PC-3 (cell line): ENCODE results near the gene EPHA2. TPM values are rescaled to one million over a fixed set of nuclear protein-coding genes. Genes with fewer than 3 reads are reported as not detected.
A peak's percentile ranks its signal among the peaks of the same experiment; 100 is the strongest.

ENCODE experiments used
- ATAC-seq: fragments of 200-7000 bp; cut with Tn5 transposase; 2 replicates; pipeline ENCODE4 v1.9.1; 2020; ENCODE audit warnings: mild to moderate bottlenecking, moderate library complexity
- BruUV-seq: library from RNA; stranded (reverse); fragments of 400-500 nt; replicated peaks from 2 replicates; lab custom pipeline; 2021; lab: Mats Ljungman, UMichigan
- CTCF ChIA-PET: fragments of 300-600 bp; sonication (Branson Sonifier 250); formaldehyde crosslinking; loops from one replicate; lab custom pipeline; 2022; ENCODE audit warnings: antibody characterized with exemption; lab: Charles Lee
- POLR2A ChIA-PET: fragments of 300-600 bp; sonication (Branson Sonifier 250); formaldehyde crosslinking; loops from one replicate; lab custom pipeline; 2022; ENCODE audit warnings: antibody characterized with exemption; ENCODE audit not compliant: unreplicated experiment; lab: Charles Lee
- DNase-seq: peaks from one replicate; pipeline ENCODE4 v3.0.0-alpha.2; 2015
- H2AFZ ChIP-seq: fragments of 300-600 bp; sonication (generic); 2 replicates; pipeline ENCODE4 v1.6.0; 2016; ENCODE audit warnings: antibody characterized with exemption, low read length
- H3F3A ChIP-seq: fragments of 300-600 bp; sonication (generic); one replicate; pipeline ENCODE4 v1.6.0; 2017; ENCODE audit warnings: antibody characterized with exemption, low read length, control low read depth, mild to moderate bottlenecking; ENCODE audit not compliant: unreplicated experiment
- H3K27ac ChIP-seq: fragments of 300-600 bp; sonication (generic); 2 replicates; pipeline ENCODE4 v1.5.1; 2016; ENCODE audit warnings: mild to moderate bottlenecking, low read length
- H3K27me3 ChIP-seq: fragments of 300-600 bp; sonication (generic); 2 replicates; pipeline ENCODE4 v1.6.1; 2016; ENCODE audit warnings: low read length, mixed read lengths
- H3K36me3 ChIP-seq: fragments of 300-600 bp; sonication (generic); 2 replicates; pipeline ENCODE4 v1.6.1; 2016; ENCODE audit warnings: low read depth, mixed run types, low read length, mixed read lengths
- H3K4me1 ChIP-seq: fragments of 300-600 bp; sonication (generic); 2 replicates; pipeline ENCODE4 v1.5.1; 2016; ENCODE audit warnings: low read length; ENCODE audit not compliant: insufficient read depth
- H3K4me2 ChIP-seq: fragments of 300-600 bp; sonication (generic); 2 replicates; pipeline ENCODE4 v1.6.0; 2016; ENCODE audit warnings: low read length
- H3K4me3 ChIP-seq: fragments of 300-600 bp; sonication (generic); 2 replicates; pipeline ENCODE4 v1.5.1; 2016; ENCODE audit warnings: mild to moderate bottlenecking, low read length, mixed read lengths
- H3K79me2 ChIP-seq: fragments of 300-600 bp; sonication (generic); 2 replicates; pipeline ENCODE4 v1.6.1; 2017; ENCODE audit warnings: low read length, mixed read lengths
- H3K9ac ChIP-seq: fragments of 300-600 bp; sonication (generic); 2 replicates; pipeline ENCODE4 v1.6.0; 2016; ENCODE audit warnings: mild to moderate bottlenecking, low read length
- H3K9me2 ChIP-seq: fragments of 300-600 bp; sonication (generic); replicated peaks from 2 replicates; pipeline ENCODE4 v1.6.1; 2016; ENCODE audit warnings: mixed run types, low read length, mixed read lengths
- H3K9me3 ChIP-seq: fragments of 300-600 bp; sonication (generic); 2 replicates; pipeline ENCODE4 v1.6.1; 2016; ENCODE audit warnings: low read length, mixed read lengths
- H4K20me1 ChIP-seq: fragments of 300-600 bp; sonication (generic); 2 replicates; pipeline ENCODE4 v1.6.1; 2016; ENCODE audit warnings: low read length, mixed read lengths
- CTCF ChIP-seq: fragments of 300-600 bp; sonication (generic); conservative IDR thresholded peaks from 2 replicates; pipeline ENCODE4 v1.5.1; 2017; ENCODE audit warnings: antibody characterized with exemption, low read depth, mild to moderate bottlenecking, low read length
- EZH2 ChIP-seq: fragments of 300-600 bp; sonication (generic); IDR thresholded peaks from one replicate; pipeline ENCODE4 v1.6.1; 2017; ENCODE audit warnings: antibody characterized with exemption, mild to moderate bottlenecking, low read length; ENCODE audit not compliant: unreplicated experiment
- EZH2phosphoT487 ChIP-seq: fragments of 300-600 bp; sonication (generic); IDR thresholded peaks from 2 replicates; pipeline ENCODE4 v1.6.1; 2018; ENCODE audit warnings: mild to moderate bottlenecking, antibody characterized with exemption, low read length, borderline replicate concordance
- intact Hi-C: fragments of 100-400 bp; cut with micrococcal nuclease; formaldehyde crosslinking; loops from 2 replicates; pipeline ENCODE4 v1.9.0; 2023
- total RNA-seq: library from RNA; depleted of rRNA; stranded (reverse); fragments of >200 nt; gene quantifications from 2 replicates; pipeline ENCODE4 v1.2.3, GENCODE V29; 2014

EPHA2 gene
- total RNA-seq, 1 experiment from 2014 or later: 459 TPM

- Histone ChIP-seq H3K79me2 (peaks cover 96% of the 10 kb centered on the region), H3K9me2 (no peaks in the 10 kb centered on the region), H2AFZ (no peak overlapping the region), H3K4me3 (peak overlapping the region; percentile 36; the same call in 1 of the 2 replicates), H4K20me1 (peaks cover 43% of the 10 kb centered on the region), H3K36me3 (peaks cover 81% of the 10 kb centered on the region), H3K27ac (peak overlapping the region; percentile 94), H3K9ac (peak overlapping the region; percentile 37), H3K9me3 (no peaks in the 10 kb centered on the region), H3K4me2 (peak overlapping the region; percentile 63), H3F3A (peaks cover 45% of the 10 kb centered on the region), H3K4me1 (peaks cover 55% of the 10 kb centered on the region), H3K27me3 (no peaks in the 10 kb centered on the region)
- ChIA-PET CTCF (no interaction called here), POLR2A (no interaction called here)
- no peak for ATAC-seq
- intact Hi-C loops: loop anchor here (2.0 kb wide), 1 partner anchor 99 kb away; the partner anchor contains the start of gene CPLANE2
- no TSS peak for BruUV-seq
- TF ChIP-seq CTCF: no peak
- TF ChIP-seq EZH2phosphoT487: no peak
- no peak for TF ChIP-seq EZH2
- no peak for DNase-seq
Measured at GRCh38 chr1:16137890-16138467, 17.9 kb downstream of the EPHA2 start.

GRCh38 chr1:16135501-16135900 lies 20.4 kb downstream of the EPHA2 start:
- TF ChIP-seq CTCF (no peak), EZH2 (no peak), EZH2phosphoT487 (no peak)
- no TSS peak for BruUV-seq
- Histone ChIP-seq H3K4me2 (no peak overlapping the region), H3K4me3 (no peak overlapping the region), H3K27me3 (no peaks in the 10 kb centered on the region), H3K9me3 (no peaks in the 10 kb centered on the region), H3K4me1 (peaks cover 30% of the 10 kb centered on the region), H3K9ac (no peak overlapping the region), H3K36me3 (peaks cover 77% of the 10 kb centered on the region), H3F3A (peaks cover 40% of the 10 kb centered on the region), H3K9me2 (no peaks in the 10 kb centered on the region), H3K27ac (no peak overlapping the region), H4K20me1 (peaks cover 61% of the 10 kb centered on the region), H3K79me2 (peaks cover 92% of the 10 kb centered on the region), H2AFZ (no peak overlapping the region)
- no peak for ATAC-seq
- ChIA-PET POLR2A (no interaction called here), CTCF (no interaction called here)
- intact Hi-C loops: no loop called here
- no peak for DNase-seq

- no peaks in the 10 kb centered on the region for H3K9me2 ChIP-seq
- H3K9ac ChIP-seq: no peak overlapping the region
- ChIA-PET CTCF (no interaction called here), POLR2A (no interaction called here)
- DNase-seq (no peak), ATAC-seq (no peak)
- H3F3A ChIP-seq: peaks cover 37% of the 10 kb centered on the region
- no peak overlapping the region for H3K4me2 ChIP-seq
- H4K20me1 ChIP-seq: peaks cover 66% of the 10 kb centered on the region
- H3K9me3 ChIP-seq: no peaks in the 10 kb centered on the region
- no peak overlapping the region for H2AFZ ChIP-seq
- H3K27ac ChIP-seq: no peak overlapping the region
- BruUV-seq: no TSS peak
- H3K4me3 ChIP-seq: no peak overlapping the region
- peaks cover 24% of the 10 kb centered on the region for H3K4me1 ChIP-seq
- no peaks in the 10 kb centered on the region for H3K27me3 ChIP-seq
- peaks cover 78% of the 10 kb centered on the region for H3K36me3 ChIP-seq
- H3K79me2 ChIP-seq: peaks cover 91% of the 10 kb centered on the region
- intact Hi-C loops: no loop called here
- TF ChIP-seq EZH2 (no peak), EZH2phosphoT487 (no peak), CTCF (no peak)
Measured at GRCh38 chr1:16134906-16135305, 21.0 kb downstream of the EPHA2 start.
